Measurements from ENCODE around the gene VKORC1L1. TPM values are rescaled to one million over a fixed set of nuclear protein-coding genes. Genes with fewer than 3 reads are reported as not detected.

Gene VKORC1L1
- polyA plus RNA-seq, 1 donor from 2014 or later = 18.2 TPM

DNA sequence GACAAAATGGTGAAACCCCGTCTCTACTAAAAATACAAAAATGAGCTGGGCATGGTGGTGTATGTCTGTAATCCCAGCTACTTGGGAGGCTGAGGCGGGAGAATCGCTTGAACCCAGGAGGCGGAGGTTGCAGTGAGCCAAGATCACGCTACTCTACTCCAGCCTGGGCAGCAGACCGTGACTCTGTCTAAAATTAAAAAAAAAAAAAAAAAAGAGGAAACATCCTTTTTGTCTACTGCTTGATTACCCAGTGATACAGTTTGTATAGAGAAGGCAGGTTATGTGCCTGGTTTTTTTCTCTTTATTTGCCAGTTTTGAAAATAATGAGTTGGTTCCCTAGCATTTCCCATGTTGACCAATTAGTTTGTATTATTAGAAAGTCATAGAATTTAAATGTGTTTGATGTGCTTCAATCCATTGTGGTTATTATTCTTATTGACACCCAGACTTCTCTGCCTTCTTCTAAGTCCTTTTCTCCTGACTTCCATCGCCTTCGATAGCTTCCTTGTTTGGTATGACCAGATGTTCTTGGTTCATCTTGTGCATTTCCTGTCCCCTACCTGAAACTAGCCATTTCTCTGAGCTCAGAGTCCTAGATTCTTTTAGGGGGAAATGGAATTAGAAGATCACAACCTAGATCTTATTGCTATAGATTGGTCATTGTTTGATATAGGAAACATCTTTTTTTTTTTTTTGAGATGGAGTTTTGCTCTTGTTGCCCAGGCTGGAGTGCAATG, 43.2 kb downstream of the VKORC1L1 start:
- Histone ChIP-seq H3K27me3 (ENCODE audit: insufficient read depth, low read depth, low read length) (no peaks in the 10 kb centered on the region), H3K9ac (ENCODE audit: low read length) (no peak overlapping the region), H3K36me3 (ENCODE audit: insufficient read depth, low read length) (no peaks in the 10 kb centered on the region), H3K4me2 (ENCODE audit: low read length) (no peak overlapping the region), H3K9me2 (ENCODE audit: insufficient read depth, low read length) (no peaks in the 10 kb centered on the region), H3K4me3 (ENCODE audit: low read length) (no peak overlapping the region), H3K9me3 (ENCODE audit: low read length) (no peaks in the 10 kb centered on the region), H3K27ac (ENCODE audit: low read length) (no peak overlapping the region), H3K79me2 (replicated peaks; ENCODE audit: insufficient read depth, low read length) (peaks cover 4% of the 10 kb centered on the region), H3F3A (ENCODE audit: insufficient read depth, low read length, poor library complexity, severe bottlenecking) (no peaks in the 10 kb centered on the region), H2AFZ (ENCODE audit: low read depth, low read length) (no peak overlapping the region), H4K20me1 (ENCODE audit: insufficient read depth) (no peaks in the 10 kb centered on the region)
- TF ChIP-seq EP300 (conservative IDR thresholded peaks at IDR 0.05; ENCODE audit: poor library complexity, severe bottlenecking) = no peak
- no peak for TF ChIP-seq MXI1 (conservative IDR thresholded peaks at IDR 0.05; ENCODE audit: poor library complexity, severe bottlenecking)
- no peak for TF ChIP-seq RAD21 (conservative IDR thresholded peaks at IDR 0.05)
- TF ChIP-seq TAF1 (IDR thresholded peaks at IDR 0.05; ENCODE audit: low read depth) = no peak
- TF ChIP-seq POLR2AphosphoS5 (IDR thresholded peaks at IDR 0.05) = no peak
- TF ChIP-seq, protein P1, sequence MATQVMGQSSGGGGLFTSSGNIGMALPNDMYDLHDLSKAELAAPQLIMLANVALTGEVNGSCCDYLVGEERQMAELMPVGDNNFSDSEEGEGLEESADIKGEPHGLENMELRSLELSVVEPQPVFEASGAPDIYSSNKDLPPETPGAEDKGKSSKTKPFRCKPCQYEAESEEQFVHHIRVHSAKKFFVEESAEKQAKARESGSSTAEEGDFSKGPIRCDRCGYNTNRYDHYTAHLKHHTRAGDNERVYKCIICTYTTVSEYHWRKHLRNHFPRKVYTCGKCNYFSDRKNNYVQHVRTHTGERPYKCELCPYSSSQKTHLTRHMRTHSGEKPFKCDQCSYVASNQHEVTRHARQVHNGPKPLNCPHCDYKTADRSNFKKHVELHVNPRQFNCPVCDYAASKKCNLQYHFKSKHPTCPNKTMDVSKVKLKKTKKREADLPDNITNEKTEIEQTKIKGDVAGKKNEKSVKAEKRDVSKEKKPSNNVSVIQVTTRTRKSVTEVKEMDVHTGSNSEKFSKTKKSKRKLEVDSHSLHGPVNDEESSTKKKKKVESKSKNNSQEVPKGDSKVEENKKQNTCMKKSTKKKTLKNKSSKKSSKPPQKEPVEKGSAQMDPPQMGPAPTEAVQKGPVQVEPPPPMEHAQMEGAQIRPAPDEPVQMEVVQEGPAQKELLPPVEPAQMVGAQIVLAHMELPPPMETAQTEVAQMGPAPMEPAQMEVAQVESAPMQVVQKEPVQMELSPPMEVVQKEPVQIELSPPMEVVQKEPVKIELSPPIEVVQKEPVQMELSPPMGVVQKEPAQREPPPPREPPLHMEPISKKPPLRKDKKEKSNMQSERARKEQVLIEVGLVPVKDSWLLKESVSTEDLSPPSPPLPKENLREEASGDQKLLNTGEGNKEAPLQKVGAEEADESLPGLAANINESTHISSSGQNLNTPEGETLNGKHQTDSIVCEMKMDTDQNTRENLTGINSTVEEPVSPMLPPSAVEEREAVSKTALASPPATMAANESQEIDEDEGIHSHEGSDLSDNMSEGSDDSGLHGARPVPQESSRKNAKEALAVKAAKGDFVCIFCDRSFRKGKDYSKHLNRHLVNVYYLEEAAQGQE (IDR thresholded peaks at IDR 0.05; ENCODE audit: borderline replicate concordance) = no peak
- no peak for TF ChIP-seq EZH2 (IDR thresholded peaks at IDR 0.05; ENCODE audit: borderline replicate concordance, insufficient read depth, low read length, poor library complexity, severe bottlenecking)

DNA sequence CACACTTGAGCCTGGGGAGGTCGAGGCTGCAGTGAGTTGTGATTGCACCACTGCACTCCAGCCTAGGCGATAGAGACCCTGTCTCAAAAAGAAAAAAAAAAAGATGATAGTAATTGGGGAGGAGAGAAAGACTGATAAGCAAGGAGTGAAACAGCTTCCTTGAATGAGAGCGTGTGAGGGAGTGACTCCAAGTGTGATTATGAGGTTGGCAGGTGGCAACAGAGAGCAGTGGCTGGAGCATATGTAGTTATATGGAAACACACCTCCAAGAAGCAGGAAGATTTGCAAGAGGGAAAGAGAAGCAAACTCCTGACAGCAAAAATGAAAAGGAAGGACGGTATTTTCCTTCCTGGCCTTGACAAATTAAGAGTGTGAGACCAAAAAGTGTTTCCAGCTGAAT, 50.4 kb downstream of the VKORC1L1 start:
- Histone ChIP-seq H3K4me3 (ENCODE audit: low read length) (no peak overlapping the region), H3K9ac (ENCODE audit: low read length) (no peak overlapping the region), H2AFZ (ENCODE audit: low read depth, low read length) (no peak overlapping the region), H4K20me1 (ENCODE audit: insufficient read depth) (no peaks in the 10 kb centered on the region), H3K27me3 (ENCODE audit: insufficient read depth, low read depth, low read length) (no peaks in the 10 kb centered on the region), H3F3A (ENCODE audit: insufficient read depth, low read length, poor library complexity, severe bottlenecking) (no peaks in the 10 kb centered on the region), H3K36me3 (ENCODE audit: insufficient read depth, low read length) (no peaks in the 10 kb centered on the region), H3K9me2 (ENCODE audit: insufficient read depth, low read length) (no peaks in the 10 kb centered on the region), H3K9me3 (ENCODE audit: low read length) (no peaks in the 10 kb centered on the region), H3K27ac (ENCODE audit: low read length) (no peak overlapping the region), H3K4me2 (ENCODE audit: low read length) (no peak overlapping the region), H3K79me2 (replicated peaks; ENCODE audit: insufficient read depth, low read length) (no peaks in the 10 kb centered on the region)
- TF ChIP-seq TAF1 (IDR thresholded peaks at IDR 0.05; ENCODE audit: low read depth) (no peak), SMC3 (conservative IDR thresholded peaks at IDR 0.05; ENCODE audit: poor library complexity) (no peak), EZH2 (IDR thresholded peaks at IDR 0.05; ENCODE audit: borderline replicate concordance, insufficient read depth, low read length, poor library complexity, severe bottlenecking) (no peak), RAD21 (conservative IDR thresholded peaks at IDR 0.05) (no peak), MXI1 (conservative IDR thresholded peaks at IDR 0.05; ENCODE audit: poor library complexity, severe bottlenecking) (no peak), POLR2AphosphoS5 (IDR thresholded peaks at IDR 0.05) (no peak), EP300 (conservative IDR thresholded peaks at IDR 0.05; ENCODE audit: poor library complexity, severe bottlenecking) (no peak), CTCF (IDR thresholded peaks at IDR 0.05; ENCODE audit: poor library complexity, severe bottlenecking) (no peak)
- TF ChIP-seq, protein P1 (IDR thresholded peaks at IDR 0.05; ENCODE audit: borderline replicate concordance) = no peak

Data from neural cell (in vitro differentiated cells).